GM12873 (cell line): Measurements from ENCODE around the gene CLIP2.

ENCODE experiments used
- CTCF ChIP-seq: IDR thresholded peaks from 2 replicates; pipeline ENCODE4 v1.5.1; 2012; ENCODE audit warnings: low read depth, mild to moderate bottlenecking, moderate library complexity, low read length, control low read depth; ENCODE audit not compliant: insufficient read depth; ENCODE audit errors: missing control alignments

CLIP2 gene

GRCh38 chr7:74345970-74346369 lies 56.8 kb downstream of the CLIP2 start:
- no peak for TF ChIP-seq CTCF

- TF ChIP-seq CTCF: no peak
These were observed 60.4 kb downstream of the CLIP2 start for GRCh38 chr7:74349621-74350020.

GRCh38 chr7:74350751-74351150 lies 61.5 kb downstream of the CLIP2 start:
- TF ChIP-seq CTCF: no peak

GRCh38 chr7:74351836-74352235 lies 62.6 kb downstream of the CLIP2 start:
- TF ChIP-seq CTCF: no peak

- TF ChIP-seq CTCF: no peak
These were observed 64.8 kb downstream of the CLIP2 start for GRCh38 chr7:74354009-74354408.

- no peak for TF ChIP-seq CTCF
These were observed 65.9 kb downstream of the CLIP2 start for GRCh38 chr7:74355091-74355490.

GRCh38 chr7:74356589-74357315 lies 67.5 kb downstream of the CLIP2 start:
- no peak for TF ChIP-seq CTCF
